ENCODE data around the gene FOS. TPM values are rescaled to one million over a fixed set of nuclear protein-coding genes. Genes with fewer than 3 reads are reported as not detected.

Gene FOS
- polyA plus RNA-seq, 1 experiment: 84.1 TPM

DNA sequence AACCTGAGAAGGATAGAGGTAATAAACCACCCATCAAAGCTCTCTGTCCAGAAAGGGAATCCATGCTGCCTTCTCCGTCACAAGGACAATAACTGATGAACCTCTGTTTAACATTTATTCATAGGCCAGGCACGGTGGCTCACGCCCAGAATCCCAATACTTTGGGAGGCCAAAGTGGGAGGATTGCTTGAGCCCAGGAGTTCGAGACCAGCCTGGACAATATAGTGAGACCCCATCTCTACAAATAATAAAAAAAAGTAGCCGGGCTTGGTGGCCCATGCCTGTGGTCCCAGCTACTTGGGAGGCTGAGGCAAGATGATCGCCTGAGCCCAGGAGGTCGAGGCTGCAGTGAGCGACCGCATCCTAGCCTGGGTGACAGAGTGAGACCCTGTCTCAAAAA lies 7.1 kb upstream of the FOS start:
- Histone ChIP-seq H3K4me3 (ENCODE audit: low read depth, low read length) (no peak overlapping the region), H3K36me3 (ENCODE audit: control insufficient read depth, insufficient read depth, low read length) (no peaks in the 10 kb centered on the region), H3K27me3 (ENCODE audit: control insufficient read depth, insufficient read depth, low read length) (peaks cover 2% of the 10 kb centered on the region; the same call in 1 of the 2 replicates)
- ChIA-PET POLR2A (no interaction called here), CTCF (no interaction called here)
- TF ChIP-seq, protein P1, sequence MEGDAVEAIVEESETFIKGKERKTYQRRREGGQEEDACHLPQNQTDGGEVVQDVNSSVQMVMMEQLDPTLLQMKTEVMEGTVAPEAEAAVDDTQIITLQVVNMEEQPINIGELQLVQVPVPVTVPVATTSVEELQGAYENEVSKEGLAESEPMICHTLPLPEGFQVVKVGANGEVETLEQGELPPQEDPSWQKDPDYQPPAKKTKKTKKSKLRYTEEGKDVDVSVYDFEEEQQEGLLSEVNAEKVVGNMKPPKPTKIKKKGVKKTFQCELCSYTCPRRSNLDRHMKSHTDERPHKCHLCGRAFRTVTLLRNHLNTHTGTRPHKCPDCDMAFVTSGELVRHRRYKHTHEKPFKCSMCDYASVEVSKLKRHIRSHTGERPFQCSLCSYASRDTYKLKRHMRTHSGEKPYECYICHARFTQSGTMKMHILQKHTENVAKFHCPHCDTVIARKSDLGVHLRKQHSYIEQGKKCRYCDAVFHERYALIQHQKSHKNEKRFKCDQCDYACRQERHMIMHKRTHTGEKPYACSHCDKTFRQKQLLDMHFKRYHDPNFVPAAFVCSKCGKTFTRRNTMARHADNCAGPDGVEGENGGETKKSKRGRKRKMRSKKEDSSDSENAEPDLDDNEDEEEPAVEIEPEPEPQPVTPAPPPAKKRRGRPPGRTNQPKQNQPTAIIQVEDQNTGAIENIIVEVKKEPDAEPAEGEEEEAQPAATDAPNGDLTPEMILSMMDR (IDR thresholded peaks at IDR 0.05; ENCODE audit: insufficient read depth, low read depth, low read length): no peak
- DNase-seq (ENCODE audit: low read depth): no peak

DNA sequence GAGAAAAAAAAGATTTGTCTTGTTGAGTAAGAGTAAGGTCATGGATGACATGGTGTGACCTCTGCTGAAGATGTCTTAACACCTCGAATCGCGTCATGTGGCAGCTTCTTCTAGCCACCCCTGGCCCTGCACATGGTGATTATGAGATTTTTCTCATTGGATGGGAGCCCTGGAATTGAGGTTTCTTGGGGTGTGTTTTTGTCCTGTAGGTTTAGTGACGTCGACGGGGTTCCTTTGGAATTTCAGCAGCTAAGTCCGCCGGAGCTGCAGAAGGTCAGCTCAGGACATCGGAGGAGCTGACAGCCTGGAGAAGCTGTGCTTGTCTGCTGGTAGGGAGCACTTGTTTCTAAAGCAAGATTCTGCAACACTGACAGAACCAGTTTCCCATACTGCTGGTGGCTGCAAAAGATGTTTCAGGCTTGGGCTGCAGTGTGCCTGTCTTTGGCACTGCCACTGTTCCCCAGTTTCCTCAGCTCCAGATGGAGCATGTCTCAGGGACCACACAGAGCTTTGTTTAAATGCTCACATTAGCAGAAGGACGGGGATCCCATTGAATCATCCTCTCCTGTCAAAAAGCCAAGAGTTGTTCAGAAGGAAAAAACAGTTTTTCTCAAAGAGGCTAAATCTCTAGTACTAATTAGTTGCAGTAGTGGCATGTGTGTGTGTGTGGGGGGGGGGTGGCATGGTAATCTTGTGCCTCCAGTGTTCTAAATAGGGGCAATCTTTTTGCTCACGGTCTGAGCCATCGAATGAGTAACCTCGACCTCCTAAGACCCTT lies 5.2 kb upstream of the FOS start:
- TF ChIP-seq, protein P1 (IDR thresholded peaks at IDR 0.05; ENCODE audit: insufficient read depth, low read depth, low read length): no peak
- no peak overlapping the region for H3K4me3 ChIP-seq (ENCODE audit: low read depth, low read length)
- ChIA-PET POLR2A (no interaction called here), CTCF (interaction anchor here (0.9 to 1.6 kb wide), 3 partner anchors 9 to 142 kb away, joined by 3 to 5 read pairs (median 5); no protein-coding TSS in a partner anchor)
- DNase-seq (ENCODE audit: low read depth): no peak
- peaks cover 2% of the 10 kb centered on the region; the same call in 1 of the 2 replicates for H3K27me3 ChIP-seq (ENCODE audit: control insufficient read depth, insufficient read depth, low read length)
- H3K36me3 ChIP-seq (ENCODE audit: control insufficient read depth, insufficient read depth, low read length): no peaks in the 10 kb centered on the region

DNA sequence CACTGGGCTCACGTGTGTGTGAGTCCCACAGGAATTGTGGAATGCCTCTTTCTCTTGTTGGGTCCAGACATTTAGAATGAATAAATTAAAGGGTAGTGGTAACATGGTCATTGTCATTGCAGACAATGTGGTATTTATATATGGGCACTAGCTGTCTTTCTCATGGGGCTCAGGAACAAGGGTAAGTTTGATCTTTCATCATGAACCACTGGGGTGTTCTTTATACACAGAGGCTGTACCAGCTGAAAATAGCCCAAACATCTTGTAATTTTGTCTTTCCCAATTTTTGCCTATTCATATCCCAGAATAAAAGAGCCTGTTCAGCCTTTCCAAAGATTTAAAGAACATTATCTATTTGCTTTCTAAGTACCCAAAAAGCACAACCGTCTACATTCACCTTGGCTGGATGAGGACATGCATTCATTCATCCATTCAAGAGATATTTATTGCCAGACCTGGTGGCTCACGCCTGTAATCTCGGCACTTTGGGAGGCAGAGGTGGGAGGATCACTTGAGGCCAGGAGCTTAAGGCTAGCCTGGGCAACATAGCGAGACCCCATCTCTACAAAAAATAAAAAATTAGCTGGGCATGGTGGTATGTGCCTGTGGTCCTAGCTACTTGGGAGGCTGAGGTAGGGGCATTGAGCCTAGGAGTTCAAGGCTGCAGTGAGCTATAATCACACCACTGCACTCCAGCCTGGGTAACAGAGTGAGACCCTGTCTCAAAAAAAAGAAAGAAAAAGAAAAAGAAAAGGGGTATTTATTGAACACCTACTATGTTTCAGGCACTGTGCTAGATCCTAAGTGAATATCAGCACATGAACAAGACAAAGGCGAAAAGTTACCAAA lies 4.4 kb upstream of the FOS start:
- ChIA-PET POLR2A (no interaction called here), CTCF (interaction anchor here (0.9 to 1.6 kb wide), 3 partner anchors 9 to 142 kb away, joined by 3 to 5 read pairs (median 5); no protein-coding TSS in a partner anchor)
- no peaks in the 10 kb centered on the region for H3K36me3 ChIP-seq (ENCODE audit: control insufficient read depth, insufficient read depth, low read length)
- TF ChIP-seq, protein P1 (IDR thresholded peaks at IDR 0.05; ENCODE audit: insufficient read depth, low read depth, low read length): no peak
- no peak overlapping the region for H3K4me3 ChIP-seq (ENCODE audit: low read depth, low read length)
- no peak for DNase-seq (ENCODE audit: low read depth)
- H3K27me3 ChIP-seq (ENCODE audit: control insufficient read depth, insufficient read depth, low read length): no peaks in the 10 kb centered on the region; the same call in 1 of the 2 replicates

DNA sequence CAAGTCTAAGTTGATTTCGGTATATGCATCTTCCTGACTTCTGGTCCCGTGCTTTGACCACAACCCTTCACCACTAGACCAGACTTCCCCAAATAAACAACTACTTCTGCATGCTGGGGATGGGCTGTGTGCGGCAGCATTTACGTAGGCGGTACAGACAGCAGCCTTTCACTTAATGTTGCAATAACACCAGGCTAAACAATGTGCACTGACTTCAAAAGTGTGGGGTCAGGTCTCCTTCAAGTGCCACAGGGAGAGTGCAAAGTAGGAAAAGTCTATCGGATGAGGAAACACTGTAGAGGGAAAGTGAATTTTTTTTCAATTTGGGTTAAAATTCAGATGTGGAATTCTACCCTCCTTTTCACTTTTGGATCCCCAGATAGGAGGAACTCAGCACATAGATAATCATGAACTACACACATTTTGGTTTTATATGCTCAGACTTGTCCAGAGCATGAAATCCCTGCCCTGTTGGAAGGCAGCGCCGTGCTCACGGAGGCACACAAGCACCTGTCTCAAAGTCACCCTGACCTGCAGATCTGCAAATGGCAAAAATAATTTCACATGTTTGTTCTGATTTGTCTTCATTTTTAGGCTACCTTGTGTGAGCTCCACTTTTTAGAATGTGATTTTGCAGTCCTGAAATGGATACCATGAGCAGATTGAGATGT lies 3.6 kb upstream of the FOS start:
- ChIA-PET CTCF (no interaction called here), POLR2A (no interaction called here)
- H3K4me3 ChIP-seq (ENCODE audit: low read depth, low read length): no peak overlapping the region
- H3K36me3 ChIP-seq (ENCODE audit: control insufficient read depth, insufficient read depth, low read length): peaks cover 5% of the 10 kb centered on the region
- TF ChIP-seq, protein P1 (IDR thresholded peaks at IDR 0.05; ENCODE audit: insufficient read depth, low read depth, low read length): no peak
- DNase-seq (ENCODE audit: low read depth): no peak
- no peaks in the 10 kb centered on the region for H3K27me3 ChIP-seq (ENCODE audit: control insufficient read depth, insufficient read depth, low read length)
